H1 (cell line): ENCODE data around the gene PAX3.

Source experiments
- CEBPB ChIP-seq: IDR thresholded peaks from 2 replicates; pipeline ENCODE4 v1.6.1; 2012; ENCODE audit warnings: low read depth, low read length
- EP300 ChIP-seq, 2 experiments: IDR thresholded peaks; 1 replicate in 1 of 2; 2 replicates in 1 of 2; pipeline ENCODE4 v1.6.1; 2011 to 2012; ENCODE audit warnings: low read depth in 2 of 2, low read length in 2 of 2, mild to moderate bottlenecking in 2 of 2, borderline replicate concordance in 1 of 2, inconsistent platforms in 1 of 2, moderate library complexity in 1 of 2
- EZH2 ChIP-seq: fragments of 200-600 bp; sonication (generic); IDR thresholded peaks from 2 replicates; pipeline ENCODE4 v1.7.1; 2012; ENCODE audit warnings: low read depth, mild to moderate bottlenecking, moderate library complexity, low read length, inconsistent platforms; ENCODE audit not compliant: severe bottlenecking
- TF ChIP-seq, protein P1 (sequence below), 3 experiments: IDR thresholded peaks; 1 replicate in 2 of 3; 2 replicates in 1 of 3; pipeline versions ENCODE4 v1.5.1 to v1.6.1; 2011; ENCODE audit warnings: low read length in 3 of 3, mild to moderate bottlenecking in 3 of 3, inconsistent platforms in 2 of 3, low read depth in 1 of 3, moderate library complexity in 1 of 3; ENCODE audit not compliant: insufficient read depth in 1 of 3; ENCODE audit errors: control extremely low read depth in 1 of 3

GRCh38 chr2:222167762-222168161 is 131.0 kb downstream of the PAX3 start:
- TF ChIP-seq EZH2 (no peak), CEBPB (no peak), EP300 (IDR thresholded peaks at IDR 0.05; ENCODE audit: borderline replicate concordance in 1 of 2, low read depth in 2 of 2, low read length in 2 of 2) (no peak)
- TF ChIP-seq, protein P1, sequence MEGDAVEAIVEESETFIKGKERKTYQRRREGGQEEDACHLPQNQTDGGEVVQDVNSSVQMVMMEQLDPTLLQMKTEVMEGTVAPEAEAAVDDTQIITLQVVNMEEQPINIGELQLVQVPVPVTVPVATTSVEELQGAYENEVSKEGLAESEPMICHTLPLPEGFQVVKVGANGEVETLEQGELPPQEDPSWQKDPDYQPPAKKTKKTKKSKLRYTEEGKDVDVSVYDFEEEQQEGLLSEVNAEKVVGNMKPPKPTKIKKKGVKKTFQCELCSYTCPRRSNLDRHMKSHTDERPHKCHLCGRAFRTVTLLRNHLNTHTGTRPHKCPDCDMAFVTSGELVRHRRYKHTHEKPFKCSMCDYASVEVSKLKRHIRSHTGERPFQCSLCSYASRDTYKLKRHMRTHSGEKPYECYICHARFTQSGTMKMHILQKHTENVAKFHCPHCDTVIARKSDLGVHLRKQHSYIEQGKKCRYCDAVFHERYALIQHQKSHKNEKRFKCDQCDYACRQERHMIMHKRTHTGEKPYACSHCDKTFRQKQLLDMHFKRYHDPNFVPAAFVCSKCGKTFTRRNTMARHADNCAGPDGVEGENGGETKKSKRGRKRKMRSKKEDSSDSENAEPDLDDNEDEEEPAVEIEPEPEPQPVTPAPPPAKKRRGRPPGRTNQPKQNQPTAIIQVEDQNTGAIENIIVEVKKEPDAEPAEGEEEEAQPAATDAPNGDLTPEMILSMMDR (IDR thresholded peaks at IDR 0.05; ENCODE audit: control extremely low read depth in 1 of 3, insufficient read depth in 1 of 3, low read depth in 1 of 3, low read length in 3 of 3): no peak
